ENCODE data around the gene KRT32.

The KRT32 gene

DNA sequence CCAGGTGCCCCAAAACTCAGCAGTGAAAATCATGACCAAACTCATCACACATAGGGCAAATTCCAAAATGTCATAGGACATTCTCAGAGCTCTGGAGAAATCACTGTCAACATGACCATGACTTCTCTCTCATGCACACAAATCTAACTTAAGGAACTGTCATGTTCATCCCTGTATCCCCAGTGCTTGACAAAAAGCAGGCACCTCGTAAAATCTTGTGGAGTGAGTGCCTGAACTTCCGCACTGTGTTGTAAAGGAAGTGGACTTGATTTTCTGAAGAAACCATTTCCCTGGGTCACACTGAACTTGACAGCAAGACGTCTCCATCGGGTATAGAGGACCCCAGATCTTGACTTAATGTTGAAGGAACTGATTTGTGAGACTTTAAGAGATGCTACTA is 45.6 kb downstream of the KRT32 start:
- DNase-seq (ENCODE audit: low read depth), result no peak
- no peak for TF ChIP-seq CTCF (IDR thresholded peaks at IDR 0.05; ENCODE audit: low read length, missing control alignments)
- H3K4me3 ChIP-seq (replicated peaks; ENCODE audit: low read depth, low read length), result no peak overlapping the region

GRCh38 chr17:41421116-41421515 is 46.1 kb downstream of the KRT32 start:
- TF ChIP-seq CTCF (IDR thresholded peaks at IDR 0.05; ENCODE audit: low read length, missing control alignments), result no peak

GRCh38 chr17:41420134-41420533 is 47.1 kb downstream of the KRT32 start:
- no peak for TF ChIP-seq CTCF (IDR thresholded peaks at IDR 0.05; ENCODE audit: low read length, missing control alignments)
- DNase-seq (ENCODE audit: low read depth), result no peak
- no peak overlapping the region for H3K4me3 ChIP-seq (replicated peaks; ENCODE audit: low read depth, low read length)

More at GRCh38 chr17:41421116-41421515, 46.1 kb downstream of the KRT32 start:
- peak; percentile 13 for DNase-seq (ENCODE audit: low read depth)
- no peak overlapping the region for H3K4me3 ChIP-seq (replicated peaks; ENCODE audit: low read depth, low read length)

GRCh38 chr17:41419716-41420115 is 47.5 kb downstream of the KRT32 start:
- no peak overlapping the region for H3K4me3 ChIP-seq (replicated peaks; ENCODE audit: low read depth, low read length)
- no peak for DNase-seq (ENCODE audit: low read depth)
- no peak for TF ChIP-seq CTCF (IDR thresholded peaks at IDR 0.05; ENCODE audit: low read length, missing control alignments)

GRCh38 chr17:41418116-41418860 is 48.9 kb downstream of the KRT32 start:
- TF ChIP-seq CTCF (IDR thresholded peaks at IDR 0.05; ENCODE audit: low read length, missing control alignments), result no peak
- no peak for DNase-seq (ENCODE audit: low read depth)
- no peak overlapping the region for H3K4me3 ChIP-seq (replicated peaks; ENCODE audit: low read depth, low read length)

DNA sequence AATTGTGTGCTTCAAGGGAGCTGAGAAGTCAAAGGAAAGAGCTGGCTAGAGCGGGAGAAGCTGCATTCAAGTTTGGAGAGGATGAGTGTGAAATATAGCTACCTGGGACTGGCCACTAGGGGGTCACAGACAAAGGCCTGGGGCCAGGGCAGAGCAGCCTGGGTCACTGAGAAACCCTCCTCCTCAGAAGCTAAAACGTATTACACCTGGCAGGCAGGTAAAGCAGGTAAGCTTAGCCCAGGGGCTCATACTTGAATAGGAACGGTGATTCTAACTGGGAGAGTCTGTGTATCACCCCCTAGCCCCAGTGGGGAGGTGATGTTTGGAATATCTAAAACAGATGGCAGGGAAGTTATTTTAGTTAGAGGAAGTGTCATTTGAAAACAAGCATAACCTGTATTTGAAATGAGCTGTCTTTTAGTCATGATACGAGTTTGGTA is 49.6 kb downstream of the KRT32 start:
- TF ChIP-seq CTCF (IDR thresholded peaks at IDR 0.05; ENCODE audit: low read length, missing control alignments), result peak; percentile 30
- DNase-seq (ENCODE audit: low read depth), result no peak
- no peak overlapping the region for H3K4me3 ChIP-seq (replicated peaks; ENCODE audit: low read depth, low read length)

- DNase-seq (ENCODE audit: low read depth), result no peak
- TF ChIP-seq CTCF (IDR thresholded peaks at IDR 0.05; ENCODE audit: low read length, missing control alignments), result no peak
- no peak overlapping the region for H3K4me3 ChIP-seq (replicated peaks; ENCODE audit: low read depth, low read length)
Observed at GRCh38 chr17:41417127-41417526, 50.1 kb downstream of the KRT32 start.

All from fibroblast of pulmonary artery (primary cell).